ENCODE data around the gene DYNC1LI1.
"Not testable (repeated sequence)": the region's sequence is repeated elsewhere in the genome, so short reads cannot be mapped to it uniquely, and the experiment has no call there.

The DYNC1LI1 gene

GRCh38 chr3:32531010-32531647 is 39.5 kb downstream of the DYNC1LI1 start:
- DNase-seq (ENCODE audit: low read depth, low spot score): no peak

GRCh38 chr3:32525720-32526119 is 44.9 kb downstream of the DYNC1LI1 start:
- DNase-seq (ENCODE audit: low read depth, low spot score): no peak

GRCh38 chr3:32522682-32523081 is 48.0 kb downstream of the DYNC1LI1 start:
- no peak for DNase-seq (ENCODE audit: low read depth, low spot score)

GRCh38 chr3:32518921-32519320 is 51.7 kb downstream of the DYNC1LI1 start:
- not testable (repeated sequence) for DNase-seq (ENCODE audit: low read depth, low spot score)

- not testable (repeated sequence) for DNase-seq (ENCODE audit: low read depth, low spot score)
Observed at GRCh38 chr3:32516751-32517150, 53.9 kb downstream of the DYNC1LI1 start.

- no peak for DNase-seq (ENCODE audit: low read depth, low spot score)
Observed at GRCh38 chr3:32511005-32511404, 59.7 kb downstream of the DYNC1LI1 start.

- DNase-seq (ENCODE audit: low read depth, low spot score): peak; percentile 41
Observed at GRCh38 chr3:32510075-32510724, 60.5 kb downstream of the DYNC1LI1 start.

GRCh38 chr3:32508711-32509110 is 61.9 kb downstream of the DYNC1LI1 start:
- DNase-seq (ENCODE audit: low read depth, low spot score): no peak

GRCh38 chr3:32506466-32506865 is 64.2 kb downstream of the DYNC1LI1 start:
- DNase-seq (ENCODE audit: low read depth, low spot score): no peak

- no peak for DNase-seq (ENCODE audit: low read depth, low spot score)
Observed at GRCh38 chr3:32502946-32503286, 67.7 kb downstream of the DYNC1LI1 start.

GRCh38 chr3:32502118-32502945 is 68.3 kb downstream of the DYNC1LI1 start, which contains the start of gene CMTM6:
CMTM6 (minus strand) TSS chr3:32502852; CDS start chr3:32502745, 107 bp downstream.
- peak; percentile 41 for DNase-seq (ENCODE audit: low read depth, low spot score)

GRCh38 chr3:32501783-32502117 is 68.9 kb downstream of the DYNC1LI1 start:
- DNase-seq (ENCODE audit: low read depth, low spot score): no peak

- no peak for DNase-seq (ENCODE audit: low read depth, low spot score)
Observed at GRCh38 chr3:32500880-32501782, 69.5 kb downstream of the DYNC1LI1 start.

- DNase-seq (ENCODE audit: low read depth, low spot score): no peak
Observed at GRCh38 chr3:32500231-32500630, 70.4 kb downstream of the DYNC1LI1 start.

- no peak for DNase-seq (ENCODE audit: low read depth, low spot score)
Observed at GRCh38 chr3:32499585-32499984, 71.1 kb downstream of the DYNC1LI1 start.

- DNase-seq (ENCODE audit: low read depth, low spot score): no peak
Observed at GRCh38 chr3:32498992-32499391, 71.7 kb downstream of the DYNC1LI1 start.

GRCh38 chr3:32498252-32498651 is 72.4 kb downstream of the DYNC1LI1 start:
- no peak for DNase-seq (ENCODE audit: low read depth, low spot score)

GRCh38 chr3:32495609-32496008 is 75.0 kb downstream of the DYNC1LI1 start:
- DNase-seq (ENCODE audit: low read depth, low spot score): no peak

- no peak for DNase-seq (ENCODE audit: low read depth, low spot score)
Observed at GRCh38 chr3:32495085-32495484, 75.6 kb downstream of the DYNC1LI1 start.

- no peak for DNase-seq (ENCODE audit: low read depth, low spot score)
Observed at GRCh38 chr3:32493437-32494414, 76.9 kb downstream of the DYNC1LI1 start.
